ENCODE data around the gene XPO4. TPM values are rescaled to one million over a fixed set of nuclear protein-coding genes. Genes with fewer than 3 reads are reported as not detected.

Gene XPO4
- total RNA-seq, 4 donors from 2014 or later = 15.0 to 23.2 (median 17.6) TPM

GRCh38 chr13:20848203-20848602 lies 54.3 kb downstream of the XPO4 start:
- no peak for DNase-seq (ENCODE audit: low spot score in 2 of 2)
- H3K36me3 ChIP-seq = peaks cover 4% of the 10 kb centered on the region
- no peaks in the 10 kb centered on the region for H3K9me3 ChIP-seq
- H3K27me3 ChIP-seq = no peaks in the 10 kb centered on the region
- TF ChIP-seq POLR2AphosphoS5 (IDR thresholded peaks at IDR 0.05) (no peak), POLR2A (IDR thresholded peaks at IDR 0.05) (no peak), EP300 (IDR thresholded peaks at IDR 0.05) (no peak), CTCF (IDR thresholded peaks at IDR 0.05) (no peak)
- H3K4me1 ChIP-seq = no peaks in the 10 kb centered on the region
- H3K27ac ChIP-seq = no peak overlapping the region
- no peak overlapping the region for H3K4me3 ChIP-seq

DNA sequence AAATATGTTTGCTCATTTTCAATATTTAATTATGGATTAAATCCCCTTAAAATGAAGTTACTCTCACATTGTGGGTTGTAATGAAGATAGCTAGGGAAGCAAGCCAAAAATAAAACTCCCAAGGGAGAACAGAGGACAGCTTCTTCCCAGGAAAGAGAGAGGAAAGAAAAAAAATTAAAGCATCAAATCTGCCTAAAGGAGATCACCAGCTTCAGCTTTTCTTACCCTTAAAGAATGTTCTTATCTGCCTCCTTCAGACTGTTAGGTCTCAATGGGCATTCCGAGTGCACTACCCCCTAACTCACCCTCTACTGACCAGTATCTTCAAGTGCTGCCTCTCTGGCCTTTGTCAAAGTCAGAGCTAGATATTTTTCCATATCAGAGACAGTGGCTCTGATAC lies 55.2 kb downstream of the XPO4 start:
- WGBS = 85% methylated on average over 1 of the region's 1 CpG
- H3K4me1 ChIP-seq = no peaks in the 10 kb centered on the region
- no peaks in the 10 kb centered on the region for H3K9me3 ChIP-seq
- no peaks in the 10 kb centered on the region for H3K27me3 ChIP-seq
- no peak for DNase-seq (ENCODE audit: low spot score in 2 of 2)
- H3K4me3 ChIP-seq = no peak overlapping the region
- H3K36me3 ChIP-seq = peaks cover 4% of the 10 kb centered on the region
- H3K27ac ChIP-seq = no peak overlapping the region
- no peak for TF ChIP-seq POLR2AphosphoS5 (IDR thresholded peaks at IDR 0.05)

DNA sequence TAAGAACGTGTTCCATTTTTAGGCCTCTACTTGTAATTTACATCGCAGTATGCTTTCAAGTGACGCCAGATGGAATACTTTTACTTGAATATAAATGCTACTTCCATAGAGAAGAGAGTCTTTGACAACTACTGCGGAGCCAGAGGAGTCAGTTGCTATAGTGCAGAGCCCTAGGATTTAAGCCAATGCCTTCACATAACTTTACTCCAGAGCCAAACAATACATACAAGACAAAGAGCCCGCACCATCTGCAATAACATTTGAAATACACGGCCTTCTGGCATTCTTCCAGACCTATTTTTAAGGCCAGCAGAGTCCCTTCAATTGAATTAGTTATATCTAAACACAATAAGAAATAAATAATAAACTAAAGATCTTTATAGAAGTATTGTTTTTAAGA lies 59.4 kb downstream of the XPO4 start:
- Histone ChIP-seq H3K36me3 (peaks cover 7% of the 10 kb centered on the region), H3K27me3 (no peaks in the 10 kb centered on the region), H3K4me3 (no peak overlapping the region), H3K9me3 (no peaks in the 10 kb centered on the region), H3K4me1 (no peaks in the 10 kb centered on the region), H3K27ac (no peak overlapping the region)
- no peak for TF ChIP-seq CTCF (IDR thresholded peaks at IDR 0.05)
- no peak for TF ChIP-seq EP300 (IDR thresholded peaks at IDR 0.05)
- TF ChIP-seq POLR2AphosphoS5 (IDR thresholded peaks at IDR 0.05) = no peak
- no peak for TF ChIP-seq POLR2A (IDR thresholded peaks at IDR 0.05)
- 59% methylated on average over 6 of the region's 6 CpGs for WGBS
- DNase-seq (ENCODE audit: low spot score in 2 of 2) = no peak

GRCh38 chr13:20840568-20840967 lies 62.0 kb downstream of the XPO4 start:
- H3K9me3 ChIP-seq = no peaks in the 10 kb centered on the region
- no peak for DNase-seq (ENCODE audit: low spot score in 2 of 2)
- no peak overlapping the region for H3K27ac ChIP-seq
- no peak overlapping the region for H3K4me3 ChIP-seq
- peaks cover 20% of the 10 kb centered on the region for H3K36me3 ChIP-seq
- TF ChIP-seq CTCF (IDR thresholded peaks at IDR 0.05) = no peak
- H3K27me3 ChIP-seq = no peaks in the 10 kb centered on the region
- H3K4me1 ChIP-seq = no peaks in the 10 kb centered on the region

DNA sequence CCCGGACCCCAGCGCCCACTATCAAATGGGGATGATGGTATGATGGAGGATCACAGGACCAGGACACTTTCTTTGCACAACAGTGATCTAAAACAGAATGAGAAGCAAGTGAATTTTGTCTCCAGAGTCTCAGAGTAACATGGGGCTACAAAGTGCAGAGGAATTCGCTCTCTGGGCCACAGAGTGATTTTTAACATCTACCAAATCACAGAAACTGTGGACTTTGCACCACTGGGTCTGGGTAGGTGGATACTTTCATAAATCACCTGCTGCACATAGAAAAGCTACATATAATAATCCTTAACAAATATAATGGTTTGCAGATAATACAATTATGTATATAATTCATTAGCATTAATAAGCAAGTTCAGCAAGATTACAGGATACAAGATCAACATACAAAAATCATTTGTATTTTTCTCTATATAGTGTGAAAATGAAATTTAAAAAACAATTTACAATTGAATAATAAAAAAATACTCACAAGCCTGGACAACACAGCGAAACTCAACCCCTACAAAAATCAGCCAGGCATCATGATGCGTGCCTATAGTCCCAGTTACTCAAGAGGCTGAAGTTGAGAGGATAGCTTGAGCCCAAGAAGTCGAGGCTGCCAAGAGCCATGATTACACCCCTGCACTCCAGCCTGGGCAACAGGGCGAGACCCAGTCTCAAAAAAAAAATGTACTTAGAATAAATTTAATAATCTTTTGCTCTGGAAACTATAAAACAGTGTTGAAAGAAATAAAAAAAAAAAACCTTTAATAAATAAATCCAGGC lies 68.5 kb downstream of the XPO4 start:
- WGBS = 92% methylated on average over 7 of the region's 7 CpGs
- H3K27me3 ChIP-seq = no peaks in the 10 kb centered on the region
- H3K9me3 ChIP-seq = no peaks in the 10 kb centered on the region
- H3K27ac ChIP-seq = no peak overlapping the region
- DNase-seq (ENCODE audit: low spot score in 2 of 2) = no peak
- TF ChIP-seq CTCF (IDR thresholded peaks at IDR 0.05) = no peak
- TF ChIP-seq POLR2AphosphoS5 (IDR thresholded peaks at IDR 0.05) = no peak
- no peak for TF ChIP-seq EP300 (IDR thresholded peaks at IDR 0.05)
- no peak for TF ChIP-seq POLR2A (IDR thresholded peaks at IDR 0.05)
- H3K4me3 ChIP-seq = no peak overlapping the region
- no peaks in the 10 kb centered on the region for H3K4me1 ChIP-seq
- H3K36me3 ChIP-seq = peaks cover 28% of the 10 kb centered on the region

- TF ChIP-seq CTCF (IDR thresholded peaks at IDR 0.05) (no peak), POLR2A (IDR thresholded peaks at IDR 0.05) (no peak), EP300 (IDR thresholded peaks at IDR 0.05) (no peak), POLR2AphosphoS5 (IDR thresholded peaks at IDR 0.05) (no peak)
These were observed 69.7 kb downstream of the XPO4 start for GRCh38 chr13:20832861-20833260.

More at GRCh38 chr13:20832861-20833260, 69.7 kb downstream of the XPO4 start:
- Histone ChIP-seq H3K27me3 (no peaks in the 10 kb centered on the region), H3K4me1 (peaks cover 8% of the 10 kb centered on the region), H3K4me3 (no peak overlapping the region), H3K9me3 (no peaks in the 10 kb centered on the region), H3K27ac (no peak overlapping the region), H3K36me3 (peaks cover 23% of the 10 kb centered on the region)
- WGBS = 52% methylated on average over 3 of the region's 3 CpGs
- no peak for DNase-seq (ENCODE audit: low spot score in 2 of 2)

Measured in suprapubic skin (tissue), 4 donors.